ENCODE results near the gene FN1.

- TF ChIP-seq SP1 (IDR thresholded peaks at IDR 0.05; ENCODE audit: low read depth) = no peak
- no peak for TF ChIP-seq CEBPB (IDR thresholded peaks at IDR 0.05; ENCODE audit: low read depth)
- no peak for TF ChIP-seq CTCF (IDR thresholded peaks at IDR 0.05 in 2 of 3, conservative IDR thresholded peaks at IDR 0.05 in 1 of 3; ENCODE audit: borderline replicate concordance in 1 of 3, insufficient read depth in 1 of 3, low read depth in 2 of 3, low read length in 2 of 3)
- no peak for TF ChIP-seq EZH2phosphoT487 (IDR thresholded peaks at IDR 0.05; ENCODE audit: borderline replicate concordance)
- TF ChIP-seq SIN3A (IDR thresholded peaks at IDR 0.05; ENCODE audit: low read depth) = no peak
- TF ChIP-seq EZH2 (IDR thresholded peaks at IDR 0.05) = no peak
- no peak for TF ChIP-seq REST (IDR thresholded peaks at IDR 0.05; ENCODE audit: low read depth)
- no peak for TF ChIP-seq POLR2AphosphoS5 (IDR thresholded peaks at IDR 0.05; ENCODE audit: low read depth, low read length)
- TF ChIP-seq POLR2A (IDR thresholded peaks at IDR 0.05; ENCODE audit: borderline replicate concordance, extremely low read depth, insufficient read depth, insufficient read length) = no peak
- TF ChIP-seq MAX (IDR thresholded peaks at IDR 0.05) = no peak
- no peak for TF ChIP-seq YY1 (IDR thresholded peaks at IDR 0.05; ENCODE audit: extremely low read depth, insufficient replicate concordance, low read depth, low read length)
- TF ChIP-seq SRF (IDR thresholded peaks at IDR 0.05; ENCODE audit: low read depth) = no peak
- TF ChIP-seq CBX3 (IDR thresholded peaks at IDR 0.05; ENCODE audit: low read depth) = no peak
- TF ChIP-seq ATF3 (IDR thresholded peaks at IDR 0.05) = no peak
Observed at GRCh38 chr2:215447673-215448081, 11.8 kb upstream of the FN1 start.
